Dermis microvascular lymphatic vessel endothelial cell (primary cell): Measurements from ENCODE around the gene SCN3B. TPM values are rescaled to one million over a fixed set of nuclear protein-coding genes. Genes with fewer than 3 reads are reported as not detected.

Experiments used
- DNase-seq, 2 donors: peaks; one replicate each; pipeline versions ENCODE4 v3.0.0 to v3.0.0-alpha.2; 2010; ENCODE audit warnings: low read depth in 2 of 2
- total RNA-seq: library from RNA; depleted of rRNA; stranded (reverse); fragments of >200 nt; gene quantifications from 2 replicates; pipeline ENCODE4 v1.2.1, GENCODE V29; 2014

SCN3B gene
- total RNA-seq, 1 donor from 2014 or later, result 1.4 TPM

- DNase-seq, result no peak
These were observed 53.3 kb downstream of the SCN3B start for GRCh38 chr11:123601136-123601535.

- DNase-seq, result no peak
These were observed 56.6 kb downstream of the SCN3B start for GRCh38 chr11:123597859-123598258.

- DNase-seq, result no peak
These were observed 59.5 kb downstream of the SCN3B start for GRCh38 chr11:123594921-123595320.

- DNase-seq, result no peak
These were observed 60.1 kb downstream of the SCN3B start for GRCh38 chr11:123594188-123594901.

GRCh38 chr11:123593570-123593969 is 60.9 kb downstream of the SCN3B start:
- DNase-seq, result no peak

- DNase-seq, result peak; percentile 82 to 90
These were observed 64.0 kb downstream of the SCN3B start for GRCh38 chr11:123590296-123590912.

GRCh38 chr11:123588864-123589262 is 65.6 kb downstream of the SCN3B start:
- DNase-seq, result no peak

- no peak for DNase-seq
These were observed 66.1 kb downstream of the SCN3B start for GRCh38 chr11:123588117-123588863.

GRCh38 chr11:123587559-123587958 is 66.9 kb downstream of the SCN3B start:
- no peak for DNase-seq

GRCh38 chr11:123587044-123587443 is 67.4 kb downstream of the SCN3B start:
- DNase-seq, result peak; percentile 36 to 70

GRCh38 chr11:123586568-123586967 is 67.9 kb downstream of the SCN3B start:
- no peak for DNase-seq

- peak in 1 of 2 donors; percentile 22 for DNase-seq
These were observed 68.7 kb downstream of the SCN3B start for GRCh38 chr11:123585706-123586105.

- DNase-seq, result no peak
These were observed 69.2 kb downstream of the SCN3B start for GRCh38 chr11:123585206-123585605.

GRCh38 chr11:123584737-123585136 is 69.7 kb downstream of the SCN3B start:
- DNase-seq, result no peak

- no peak for DNase-seq
These were observed 70.2 kb downstream of the SCN3B start for GRCh38 chr11:123584186-123584585.

GRCh38 chr11:123582992-123583504 is 71.4 kb downstream of the SCN3B start:
- DNase-seq, result no peak

- no peak for DNase-seq
These were observed 72.6 kb downstream of the SCN3B start for GRCh38 chr11:123581651-123582399.

- DNase-seq, result peak; percentile 15 to 56
These were observed 73.7 kb downstream of the SCN3B start for GRCh38 chr11:123580557-123581275.

- no peak for DNase-seq
These were observed 74.3 kb downstream of the SCN3B start for GRCh38 chr11:123580137-123580536.

- DNase-seq, result no peak
These were observed 75.0 kb downstream of the SCN3B start for GRCh38 chr11:123579482-123579812.
